ENCODE results near the gene RASAL1. TPM values are rescaled to one million over a fixed set of nuclear protein-coding genes. Genes with fewer than 3 reads are reported as not detected.
"Not testable (repeated sequence)": the region's sequence is repeated elsewhere in the genome, so short reads cannot be mapped to it uniquely, and the experiment has no call there.

RASAL1 gene
- polyA plus RNA-seq, 1 donor (not counting 4 experiments of a cell fraction or from before 2014, with no cell fraction given) = 0.05 TPM

DNA sequence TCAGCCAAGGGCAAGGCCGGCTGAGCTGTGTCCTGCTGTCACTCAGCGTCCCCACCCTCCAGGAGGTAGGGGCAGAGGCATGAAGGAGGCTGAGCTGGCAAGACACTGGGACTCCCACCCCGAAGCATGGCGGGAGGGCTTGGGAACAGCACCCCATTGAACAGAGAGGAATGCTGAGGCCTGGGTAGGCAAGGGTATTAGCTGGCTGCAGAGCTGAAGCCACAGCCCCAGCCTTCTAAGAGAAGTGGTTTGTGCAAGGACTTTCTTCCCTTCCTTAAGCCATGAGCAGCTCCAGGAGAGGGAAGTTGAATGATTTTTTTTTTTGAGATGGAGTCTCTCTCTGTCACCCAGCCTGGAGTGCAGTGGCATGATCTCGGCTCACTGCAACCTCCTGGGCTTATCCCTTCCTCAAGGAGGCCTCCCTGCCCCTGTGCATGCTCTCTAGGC is 7.3 kb upstream of the RASAL1 start:
- Histone ChIP-seq H3K79me2 (ENCODE audit: control insufficient read depth, insufficient read depth, low read length) (no peaks in the 10 kb centered on the region), H3K4me3 (ENCODE audit: control insufficient read depth in 2 of 3, extremely low read depth in 1 of 3, insufficient read depth in 2 of 3, low read depth in 1 of 3, low read length in 3 of 3) (no peak overlapping the region), H3K4me1 (ENCODE audit: control insufficient read depth, extremely low read depth, insufficient read depth, low read length) (no peaks in the 10 kb centered on the region), H3K9ac (ENCODE audit: control insufficient read depth, extremely low read depth, insufficient read depth, low read length) (no peak overlapping the region), H2AFZ (ENCODE audit: control insufficient read depth, low read length) (no peak overlapping the region), H3K36me3 (ENCODE audit: control insufficient read depth in 2 of 2, extremely low read depth in 1 of 2, insufficient read depth in 2 of 2, low read length in 2 of 2) (no peaks in the 10 kb centered on the region), H3K9me3 (ENCODE audit: control insufficient read depth, low read depth, low read length) (no peaks in the 10 kb centered on the region), H4K20me1 (ENCODE audit: control insufficient read depth, extremely low read depth, insufficient read depth, low read length) (no peaks in the 10 kb centered on the region), H3K27me3 (ENCODE audit: control insufficient read depth, extremely low read depth, insufficient read depth, low read length) (no peaks in the 10 kb centered on the region), H3K9me1 (ENCODE audit: control insufficient read depth, extremely low read depth, insufficient read depth, low read length) (no peaks in the 10 kb centered on the region), H3K27ac (ENCODE audit: control insufficient read depth, insufficient read depth, low read length) (no peak overlapping the region), H3K4me2 (ENCODE audit: control insufficient read depth, extremely low read depth, insufficient read depth, low read depth, low read length) (no peak overlapping the region)
- TF ChIP-seq EZH2 (IDR thresholded peaks at IDR 0.05; ENCODE audit: low read length) = no peak
- TF ChIP-seq, protein P1, sequence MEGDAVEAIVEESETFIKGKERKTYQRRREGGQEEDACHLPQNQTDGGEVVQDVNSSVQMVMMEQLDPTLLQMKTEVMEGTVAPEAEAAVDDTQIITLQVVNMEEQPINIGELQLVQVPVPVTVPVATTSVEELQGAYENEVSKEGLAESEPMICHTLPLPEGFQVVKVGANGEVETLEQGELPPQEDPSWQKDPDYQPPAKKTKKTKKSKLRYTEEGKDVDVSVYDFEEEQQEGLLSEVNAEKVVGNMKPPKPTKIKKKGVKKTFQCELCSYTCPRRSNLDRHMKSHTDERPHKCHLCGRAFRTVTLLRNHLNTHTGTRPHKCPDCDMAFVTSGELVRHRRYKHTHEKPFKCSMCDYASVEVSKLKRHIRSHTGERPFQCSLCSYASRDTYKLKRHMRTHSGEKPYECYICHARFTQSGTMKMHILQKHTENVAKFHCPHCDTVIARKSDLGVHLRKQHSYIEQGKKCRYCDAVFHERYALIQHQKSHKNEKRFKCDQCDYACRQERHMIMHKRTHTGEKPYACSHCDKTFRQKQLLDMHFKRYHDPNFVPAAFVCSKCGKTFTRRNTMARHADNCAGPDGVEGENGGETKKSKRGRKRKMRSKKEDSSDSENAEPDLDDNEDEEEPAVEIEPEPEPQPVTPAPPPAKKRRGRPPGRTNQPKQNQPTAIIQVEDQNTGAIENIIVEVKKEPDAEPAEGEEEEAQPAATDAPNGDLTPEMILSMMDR (optimal IDR thresholded peaks at IDR 0.05 in 1 of 3, IDR thresholded peaks at IDR 0.05 in 1 of 3, conservative IDR thresholded peaks at IDR 0.05 in 1 of 3; ENCODE audit: extremely low read depth in 1 of 3, insufficient read depth in 2 of 3, low read length in 3 of 3) = no peak
- dilution Hi-C loops (cut with MboI; ENCODE audit: extremely low pct_ligation_motif_present, low sequenced_read_pairs) = no loop called here
- DNase-seq (ENCODE audit: low read depth, low spot score) (no peak), FAIRE-seq (no peak)

DNA sequence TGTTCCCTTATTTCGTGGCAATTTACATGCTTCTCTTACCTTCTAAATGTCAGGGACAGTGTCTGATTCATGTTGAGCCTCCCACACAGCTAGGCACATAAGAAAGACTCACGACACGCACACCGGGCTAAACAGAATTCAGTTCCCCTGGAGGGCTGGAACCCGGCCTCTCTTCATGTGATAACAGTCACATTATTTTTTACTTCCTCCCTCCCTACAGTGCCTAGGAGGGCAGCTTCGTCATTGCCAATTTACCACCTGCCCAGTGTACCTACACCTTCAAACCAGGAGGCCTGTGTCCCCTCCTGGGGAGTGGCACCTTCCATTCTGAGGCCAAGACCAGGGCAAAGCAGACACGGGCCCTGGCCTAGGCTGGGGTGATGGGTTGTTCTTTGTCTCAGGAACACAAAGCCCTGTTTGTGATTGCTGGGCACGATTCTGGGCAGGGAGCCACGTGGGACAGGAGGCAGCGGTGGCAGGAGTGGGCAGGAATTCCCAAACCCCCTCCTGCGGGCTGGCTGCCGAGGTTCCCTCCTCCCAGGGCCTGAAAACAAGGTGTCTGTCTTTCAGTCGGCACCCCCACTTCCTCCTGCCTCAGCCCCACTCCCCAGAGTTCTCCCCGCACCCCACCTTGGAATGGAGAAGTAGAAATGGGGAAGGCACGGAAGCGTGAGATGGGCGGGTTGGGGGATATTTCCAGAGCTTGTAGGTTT is 6.8 kb upstream of the RASAL1 start:
- Histone ChIP-seq H3K4me3 (ENCODE audit: control insufficient read depth in 2 of 3, extremely low read depth in 1 of 3, insufficient read depth in 2 of 3, low read depth in 1 of 3, low read length in 3 of 3) (no peak overlapping the region), H4K20me1 (ENCODE audit: control insufficient read depth, extremely low read depth, insufficient read depth, low read length) (no peaks in the 10 kb centered on the region), H3K27me3 (ENCODE audit: control insufficient read depth, extremely low read depth, insufficient read depth, low read length) (no peaks in the 10 kb centered on the region), H3K4me2 (ENCODE audit: control insufficient read depth, extremely low read depth, insufficient read depth, low read depth, low read length) (no peak overlapping the region), H2AFZ (ENCODE audit: control insufficient read depth, low read length) (no peak overlapping the region), H3K9ac (ENCODE audit: control insufficient read depth, extremely low read depth, insufficient read depth, low read length) (no peak overlapping the region), H3K9me3 (ENCODE audit: control insufficient read depth, low read depth, low read length) (no peaks in the 10 kb centered on the region), H3K4me1 (ENCODE audit: control insufficient read depth, extremely low read depth, insufficient read depth, low read length) (no peaks in the 10 kb centered on the region), H3K27ac (ENCODE audit: control insufficient read depth, insufficient read depth, low read length) (no peak overlapping the region), H3K79me2 (ENCODE audit: control insufficient read depth, insufficient read depth, low read length) (no peaks in the 10 kb centered on the region), H3K9me1 (ENCODE audit: control insufficient read depth, extremely low read depth, insufficient read depth, low read length) (no peaks in the 10 kb centered on the region), H3K36me3 (ENCODE audit: control insufficient read depth in 2 of 2, extremely low read depth in 1 of 2, insufficient read depth in 2 of 2, low read length in 2 of 2) (no peaks in the 10 kb centered on the region)
- TF ChIP-seq EZH2 (IDR thresholded peaks at IDR 0.05; ENCODE audit: low read length) = no peak
- TF ChIP-seq, protein P1 (optimal IDR thresholded peaks at IDR 0.05 in 1 of 3, IDR thresholded peaks at IDR 0.05 in 1 of 3, conservative IDR thresholded peaks at IDR 0.05 in 1 of 3; ENCODE audit: extremely low read depth in 1 of 3, insufficient read depth in 2 of 3, low read length in 3 of 3) = no peak
- no peak for FAIRE-seq
- dilution Hi-C loops (cut with MboI; ENCODE audit: extremely low pct_ligation_motif_present, low sequenced_read_pairs) = no loop called here
- no peak for DNase-seq (ENCODE audit: low read depth, low spot score)

DNA sequence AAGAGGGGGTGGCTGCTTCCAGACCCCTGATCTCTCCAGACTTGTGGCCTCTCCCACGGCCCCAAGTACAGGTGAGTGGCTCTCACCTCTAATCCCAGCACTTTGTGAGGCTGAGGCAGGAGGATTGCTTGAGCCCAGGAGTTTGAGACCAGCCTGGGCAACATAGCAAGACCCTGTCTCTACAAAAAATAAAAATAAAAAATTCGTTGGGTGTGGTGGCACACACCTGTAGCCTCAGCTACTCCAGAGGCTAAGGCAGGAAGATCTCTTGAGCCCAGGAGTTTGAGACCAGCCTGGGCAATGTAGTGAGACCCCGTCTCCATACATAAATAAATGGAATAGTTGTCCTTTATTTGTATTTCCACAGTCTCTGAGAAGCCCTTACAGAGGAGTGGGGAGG is 6.2 kb upstream of the RASAL1 start:
- H4K20me1 ChIP-seq (ENCODE audit: control insufficient read depth, extremely low read depth, insufficient read depth, low read length); H3K4me3 ChIP-seq (ENCODE audit: control insufficient read depth in 2 of 3, extremely low read depth in 1 of 3, insufficient read depth in 2 of 3, low read depth in 1 of 3, low read length in 3 of 3); H3K4me2 ChIP-seq (ENCODE audit: control insufficient read depth, extremely low read depth, insufficient read depth, low read depth, low read length); H3K27me3 ChIP-seq (ENCODE audit: control insufficient read depth, extremely low read depth, insufficient read depth, low read length); H3K4me1 ChIP-seq (ENCODE audit: control insufficient read depth, extremely low read depth, insufficient read depth, low read length); DNase-seq (ENCODE audit: low read depth, low spot score); H3K9ac ChIP-seq (ENCODE audit: control insufficient read depth, extremely low read depth, insufficient read depth, low read length); H3K27ac ChIP-seq (ENCODE audit: control insufficient read depth, insufficient read depth, low read length); H3K79me2 ChIP-seq (ENCODE audit: control insufficient read depth, insufficient read depth, low read length); FAIRE-seq; H3K36me3 ChIP-seq (ENCODE audit: control insufficient read depth in 2 of 2, extremely low read depth in 1 of 2, insufficient read depth in 2 of 2, low read length in 2 of 2); H2AFZ ChIP-seq (ENCODE audit: control insufficient read depth, low read length); H3K9me1 ChIP-seq (ENCODE audit: control insufficient read depth, extremely low read depth, insufficient read depth, low read length); dilution Hi-C loops (cut with MboI; ENCODE audit: extremely low pct_ligation_motif_present, low sequenced_read_pairs); H3K9me3 ChIP-seq (ENCODE audit: control insufficient read depth, low read depth, low read length): not testable (repeated sequence)

Measured in keratinocyte (primary cell).